Neutrophil (primary cell): Measurements from ENCODE around the gene VWA8.

Experiments
- H3K27ac ChIP-seq: fragments of 200-600 bp; sonication (generic); 2 replicates; pipeline ENCODE4 v1.5.1; 2016; ENCODE audit warnings: mild to moderate bottlenecking, moderate library complexity
- H3K27me3 ChIP-seq: fragments of 200-600 bp; sonication (generic); 2 replicates; pipeline ENCODE4 v1.6.0; 2016; ENCODE audit warnings: mild to moderate bottlenecking
- H3K36me3 ChIP-seq: fragments of 200-600 bp; sonication (generic); 2 replicates; pipeline ENCODE4 v1.5.1; 2017
- H3K4me1 ChIP-seq, 2 experiments: fragments of 200-600 bp in 1 of 2; sonication (generic) in 1 of 2; 1 replicate in 1 of 2; 2 replicates in 1 of 2; pipeline versions ENCODE4 v1.5.1 to v1.6.1; 2013 to 2016; ENCODE audit warnings: low read depth in 1 of 2, low read length in 1 of 2, mild to moderate bottlenecking in 1 of 2, moderate library complexity in 1 of 2; ENCODE audit not compliant: control insufficient read depth in 1 of 2, insufficient read depth in 1 of 2
- H3K4me3 ChIP-seq, 2 experiments: fragments of 200-600 bp in 1 of 2; sonication (generic) in 1 of 2; 1 replicate in 1 of 2; 2 replicates in 1 of 2; pipeline ENCODE4 v1.5.1; 2013 to 2016; ENCODE audit warnings: low read depth in 1 of 2, low read length in 1 of 2, mild to moderate bottlenecking in 1 of 2, moderate library complexity in 1 of 2
- H3K9me3 ChIP-seq: fragments of 200-600 bp; sonication (generic); 2 replicates; pipeline ENCODE4 v1.5.1; 2016
- TF ChIP-seq, protein P1 (sequence below): fragments of 200-600 bp; sonication (generic); IDR thresholded peaks from 2 replicates; pipeline ENCODE4 v1.5.1; 2016; ENCODE audit warnings: antibody characterized with exemption

VWA8 gene

DNA sequence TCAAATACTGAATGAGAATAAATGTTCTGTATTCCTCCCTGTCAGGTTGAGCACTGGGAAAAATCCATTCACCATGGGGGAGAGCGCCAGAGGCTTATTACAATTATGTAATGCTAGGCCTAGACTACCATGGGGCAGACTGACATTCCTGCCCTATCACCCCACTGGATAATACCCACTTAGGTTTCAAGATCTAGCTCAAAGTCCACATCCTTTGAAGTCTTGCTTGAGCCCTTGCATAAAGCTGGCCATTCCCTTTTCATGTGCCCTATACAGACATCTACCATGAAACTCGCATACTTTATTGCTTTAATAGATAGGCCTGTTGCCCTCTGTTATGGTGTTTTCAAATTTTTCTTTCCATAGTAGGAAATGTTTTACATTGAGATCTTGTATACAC lies 354.3 kb downstream of the VWA8 start:
- Histone ChIP-seq H3K36me3 (no peaks in the 10 kb centered on the region), H3K4me3 (no peak overlapping the region), H3K4me1 (no peaks in the 10 kb centered on the region), H3K27ac (no peak overlapping the region), H3K9me3 (no peaks in the 10 kb centered on the region), H3K27me3 (no peaks in the 10 kb centered on the region)
- TF ChIP-seq, protein P1, sequence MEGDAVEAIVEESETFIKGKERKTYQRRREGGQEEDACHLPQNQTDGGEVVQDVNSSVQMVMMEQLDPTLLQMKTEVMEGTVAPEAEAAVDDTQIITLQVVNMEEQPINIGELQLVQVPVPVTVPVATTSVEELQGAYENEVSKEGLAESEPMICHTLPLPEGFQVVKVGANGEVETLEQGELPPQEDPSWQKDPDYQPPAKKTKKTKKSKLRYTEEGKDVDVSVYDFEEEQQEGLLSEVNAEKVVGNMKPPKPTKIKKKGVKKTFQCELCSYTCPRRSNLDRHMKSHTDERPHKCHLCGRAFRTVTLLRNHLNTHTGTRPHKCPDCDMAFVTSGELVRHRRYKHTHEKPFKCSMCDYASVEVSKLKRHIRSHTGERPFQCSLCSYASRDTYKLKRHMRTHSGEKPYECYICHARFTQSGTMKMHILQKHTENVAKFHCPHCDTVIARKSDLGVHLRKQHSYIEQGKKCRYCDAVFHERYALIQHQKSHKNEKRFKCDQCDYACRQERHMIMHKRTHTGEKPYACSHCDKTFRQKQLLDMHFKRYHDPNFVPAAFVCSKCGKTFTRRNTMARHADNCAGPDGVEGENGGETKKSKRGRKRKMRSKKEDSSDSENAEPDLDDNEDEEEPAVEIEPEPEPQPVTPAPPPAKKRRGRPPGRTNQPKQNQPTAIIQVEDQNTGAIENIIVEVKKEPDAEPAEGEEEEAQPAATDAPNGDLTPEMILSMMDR = no peak

DNA sequence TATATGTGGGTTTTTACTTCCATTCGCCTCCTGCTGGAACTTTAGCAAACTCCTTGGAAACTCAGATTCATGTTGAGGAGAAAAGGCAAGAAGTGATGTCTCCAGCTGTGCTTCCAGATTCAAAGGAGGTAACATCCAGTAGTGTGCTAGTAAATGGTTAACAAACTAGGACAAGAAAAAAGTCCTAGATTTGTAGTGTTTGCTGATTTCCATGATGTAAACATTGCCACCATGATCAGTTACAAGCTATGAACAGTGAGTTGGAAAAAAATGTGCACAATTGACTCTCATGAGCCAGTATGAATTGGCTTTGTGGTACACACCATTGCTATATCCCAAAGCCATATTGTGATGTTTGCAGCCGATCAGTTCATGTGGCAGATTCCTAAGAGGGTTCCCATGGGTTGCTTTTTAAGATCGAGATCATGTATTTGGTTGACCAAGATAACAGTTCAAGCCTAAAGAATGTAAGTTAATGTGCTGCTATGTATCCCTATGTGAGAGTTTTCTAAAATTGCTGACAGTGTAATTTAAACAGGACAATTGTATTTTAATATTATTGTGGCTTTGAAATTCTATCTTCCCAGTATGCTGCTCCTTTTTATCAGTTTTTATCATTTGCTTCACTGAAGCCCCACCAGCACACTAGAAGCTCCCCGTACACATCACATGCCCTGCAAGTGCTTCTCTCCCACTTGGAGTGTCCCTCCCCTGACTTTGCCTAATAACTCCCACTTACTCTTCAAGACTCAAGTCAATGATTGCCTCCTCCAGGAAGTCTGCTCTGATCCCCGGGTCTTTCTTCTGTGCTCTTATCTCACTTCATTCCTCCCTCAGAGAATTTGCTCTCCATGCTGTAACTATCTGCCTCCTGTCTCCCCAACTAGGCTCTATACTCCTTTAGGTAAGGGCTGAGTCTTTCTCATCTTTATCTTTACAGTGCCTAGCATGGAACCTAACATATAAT lies 355.3 kb downstream of the VWA8 start:
- TF ChIP-seq, protein P1 = no peak
- Histone ChIP-seq H3K4me1 (no peaks in the 10 kb centered on the region), H3K27me3 (no peaks in the 10 kb centered on the region), H3K9me3 (no peaks in the 10 kb centered on the region), H3K27ac (no peak overlapping the region), H3K36me3 (no peaks in the 10 kb centered on the region), H3K4me3 (no peak overlapping the region)

DNA sequence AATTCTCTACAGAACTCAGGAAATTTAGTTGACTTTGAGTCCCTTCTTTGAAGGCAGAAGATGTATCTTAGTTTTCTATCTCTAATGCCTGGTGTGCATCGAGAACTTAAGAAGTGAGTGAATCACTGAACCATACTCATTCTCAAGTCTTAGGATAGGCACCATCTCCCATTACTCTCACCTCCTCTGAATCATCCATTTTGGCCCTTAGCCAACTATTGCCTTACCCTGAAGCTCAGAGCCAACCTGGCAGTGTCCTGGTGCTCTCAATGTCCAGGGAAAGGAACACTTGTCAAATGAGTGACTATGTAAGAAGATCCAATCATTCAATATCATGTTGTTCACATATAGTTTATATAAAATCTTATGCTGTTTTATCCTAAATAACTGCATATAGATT lies 357.0 kb downstream of the VWA8 start:
- H3K27ac ChIP-seq = no peak overlapping the region
- TF ChIP-seq, protein P1 = no peak
- H3K27me3 ChIP-seq = no peaks in the 10 kb centered on the region
- no peaks in the 10 kb centered on the region for H3K36me3 ChIP-seq
- no peaks in the 10 kb centered on the region for H3K9me3 ChIP-seq
- H3K4me1 ChIP-seq = no peaks in the 10 kb centered on the region
- no peak overlapping the region for H3K4me3 ChIP-seq

DNA sequence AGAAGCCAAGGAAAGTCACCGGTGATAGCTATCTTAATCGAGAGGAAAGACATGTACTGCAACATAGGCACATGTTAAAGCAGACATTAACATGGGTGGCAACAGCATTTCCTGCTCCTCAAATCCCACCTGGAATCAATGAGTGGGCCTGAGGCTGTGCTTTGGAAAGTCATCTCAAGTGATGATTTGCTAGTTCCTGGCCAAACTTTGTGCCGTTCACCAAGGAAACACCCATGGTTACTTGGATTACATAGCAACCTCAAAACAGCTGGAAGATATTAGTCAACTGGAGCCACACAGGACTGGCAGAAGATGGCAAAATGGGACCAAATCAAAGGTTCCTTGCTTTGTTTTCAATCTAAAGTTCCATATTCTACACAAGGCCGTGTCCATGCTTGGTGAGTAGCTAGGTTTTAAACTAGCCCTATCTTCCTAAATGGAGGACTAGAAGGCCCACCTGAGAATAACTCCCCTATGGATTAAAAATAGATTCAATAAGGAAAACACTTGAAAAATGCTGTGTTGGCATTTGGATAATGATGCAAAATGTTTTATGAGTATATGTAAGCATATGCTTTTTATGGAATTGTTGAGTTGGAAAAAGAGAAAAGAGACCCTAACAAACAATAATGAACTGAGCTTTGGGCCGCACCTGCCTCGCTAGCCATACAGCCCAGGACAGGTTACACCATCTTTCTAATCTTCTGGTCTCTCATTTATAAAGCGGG lies 359.0 kb downstream of the VWA8 start:
- no peaks in the 10 kb centered on the region for H3K4me1 ChIP-seq
- TF ChIP-seq, protein P1 = no peak
- H3K9me3 ChIP-seq = no peaks in the 10 kb centered on the region
- H3K27ac ChIP-seq = no peak overlapping the region
- H3K27me3 ChIP-seq = no peaks in the 10 kb centered on the region
- no peak overlapping the region for H3K4me3 ChIP-seq
- H3K36me3 ChIP-seq = no peaks in the 10 kb centered on the region

DNA sequence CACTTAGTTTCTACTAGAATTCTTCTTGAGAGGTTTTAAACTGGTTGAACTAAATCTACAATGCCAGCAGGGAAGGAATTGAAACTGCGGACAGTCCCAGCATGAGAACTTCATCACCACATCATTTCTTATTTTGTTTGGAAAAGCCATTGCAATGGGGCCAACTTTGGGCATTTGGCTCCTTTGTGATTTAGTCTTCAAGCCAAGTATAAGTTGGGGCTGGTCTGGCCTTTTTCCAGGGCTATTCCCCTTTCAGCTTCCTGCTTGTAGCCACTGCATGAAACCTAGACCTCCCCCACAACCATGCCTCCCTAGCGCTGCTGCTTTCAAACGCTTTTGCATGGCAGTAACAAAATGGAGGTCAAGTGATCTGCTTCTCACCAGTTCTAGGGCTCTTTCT lies 361.3 kb downstream of the VWA8 start:
- no peaks in the 10 kb centered on the region for H3K9me3 ChIP-seq
- H3K27me3 ChIP-seq = no peaks in the 10 kb centered on the region
- TF ChIP-seq, protein P1 = no peak
- H3K4me3 ChIP-seq = no peak overlapping the region
- H3K36me3 ChIP-seq = no peaks in the 10 kb centered on the region
- no peaks in the 10 kb centered on the region for H3K4me1 ChIP-seq
- H3K27ac ChIP-seq = no peak overlapping the region
